GM12801 (cell line): ENCODE measurements around the gene SERINC1.

Source experiments
- TF ChIP-seq, protein P1 (sequence below): IDR thresholded peaks from one replicate; pipeline ENCODE4 v1.5.1; 2011; ENCODE audit warnings: control low read depth; ENCODE audit not compliant: insufficient read length; ENCODE audit errors: extremely low read depth

The SERINC1 gene

GRCh38 chr6:122426597-122426996, 45.0 kb downstream of the SERINC1 start:
- TF ChIP-seq, protein P1, sequence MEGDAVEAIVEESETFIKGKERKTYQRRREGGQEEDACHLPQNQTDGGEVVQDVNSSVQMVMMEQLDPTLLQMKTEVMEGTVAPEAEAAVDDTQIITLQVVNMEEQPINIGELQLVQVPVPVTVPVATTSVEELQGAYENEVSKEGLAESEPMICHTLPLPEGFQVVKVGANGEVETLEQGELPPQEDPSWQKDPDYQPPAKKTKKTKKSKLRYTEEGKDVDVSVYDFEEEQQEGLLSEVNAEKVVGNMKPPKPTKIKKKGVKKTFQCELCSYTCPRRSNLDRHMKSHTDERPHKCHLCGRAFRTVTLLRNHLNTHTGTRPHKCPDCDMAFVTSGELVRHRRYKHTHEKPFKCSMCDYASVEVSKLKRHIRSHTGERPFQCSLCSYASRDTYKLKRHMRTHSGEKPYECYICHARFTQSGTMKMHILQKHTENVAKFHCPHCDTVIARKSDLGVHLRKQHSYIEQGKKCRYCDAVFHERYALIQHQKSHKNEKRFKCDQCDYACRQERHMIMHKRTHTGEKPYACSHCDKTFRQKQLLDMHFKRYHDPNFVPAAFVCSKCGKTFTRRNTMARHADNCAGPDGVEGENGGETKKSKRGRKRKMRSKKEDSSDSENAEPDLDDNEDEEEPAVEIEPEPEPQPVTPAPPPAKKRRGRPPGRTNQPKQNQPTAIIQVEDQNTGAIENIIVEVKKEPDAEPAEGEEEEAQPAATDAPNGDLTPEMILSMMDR: no peak

DNA sequence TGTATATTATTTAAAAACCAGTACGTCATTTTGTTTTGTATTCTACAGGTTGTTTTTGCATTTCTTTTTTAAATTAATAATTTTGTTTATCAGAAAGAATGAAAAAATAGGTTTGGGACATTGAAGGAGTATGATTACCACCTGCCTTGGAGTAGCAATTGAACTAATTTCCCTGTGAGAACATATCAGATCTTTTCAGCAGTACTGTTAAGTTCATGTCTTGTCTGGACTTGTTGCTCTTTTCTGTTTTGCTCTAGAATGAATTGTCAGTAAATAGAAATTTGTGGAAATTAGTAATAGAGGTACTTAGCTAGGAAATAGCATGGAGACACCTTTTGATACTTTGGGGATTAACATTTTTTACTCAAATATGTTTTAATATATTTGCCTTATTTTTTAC, 47.9 kb downstream of the SERINC1 start:
- TF ChIP-seq, protein P1: no peak

GRCh38 chr6:122422614-122423267, 48.9 kb downstream of the SERINC1 start:
- TF ChIP-seq, protein P1: no peak

DNA sequence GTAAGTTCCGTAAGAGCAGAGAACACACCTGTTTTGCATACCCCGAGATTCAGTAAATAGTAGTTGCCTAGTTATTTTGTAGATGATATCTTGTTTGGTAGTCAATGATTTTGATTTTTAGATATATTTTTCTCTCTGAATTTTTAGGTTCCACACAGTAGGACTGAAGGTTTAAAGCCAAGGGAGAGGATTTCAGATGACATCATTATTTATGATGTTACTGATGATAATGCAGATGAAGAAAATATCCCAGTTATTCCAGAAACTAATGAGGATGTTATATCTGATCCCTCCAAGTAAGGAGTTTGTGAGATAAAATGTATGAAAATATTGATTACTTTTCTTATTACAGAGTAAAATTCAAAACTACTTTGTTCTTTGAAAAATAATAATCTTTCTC, 49.6 kb downstream of the SERINC1 start:
- TF ChIP-seq, protein P1: no peak

DNA sequence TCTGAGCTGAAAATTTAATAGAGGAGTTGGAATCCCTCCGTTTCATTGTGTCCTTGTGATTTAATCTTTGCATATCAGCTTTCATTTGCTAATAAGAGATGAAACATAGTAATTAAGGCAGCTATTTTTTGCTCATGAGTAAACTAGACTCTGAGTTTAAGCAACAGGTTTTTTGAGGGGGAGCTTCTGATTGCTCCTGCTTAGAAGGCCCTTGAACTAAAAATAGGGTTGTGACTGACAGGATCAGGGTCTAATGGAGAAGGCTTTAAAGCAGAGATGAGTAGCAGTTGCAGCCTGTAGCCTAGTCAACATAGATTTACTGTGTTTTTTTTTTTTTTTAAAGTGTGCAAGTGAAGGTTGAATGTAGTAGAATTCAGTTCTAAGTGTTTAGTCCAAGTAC, 54.8 kb downstream of the SERINC1 start:
- TF ChIP-seq, protein P1: no peak

GRCh38 chr6:122412001-122412400, 59.6 kb downstream of the SERINC1 start:
- TF ChIP-seq, protein P1: no peak

GRCh38 chr6:122408702-122409458, 62.7 kb downstream of the SERINC1 start:
- TF ChIP-seq, protein P1: no peak
